Mesenchymal stem cell (in vitro differentiated cells and primary cell): ENCODE measurements around the gene DUSP8. TPM values are rescaled to one million over a fixed set of nuclear protein-coding genes. Genes with fewer than 3 reads are reported as not detected.

Source experiments
- DNase-seq: peaks from one replicate; pipeline ENCODE4 v3.0.0-alpha.2; 2013
- H2AFZ ChIP-seq: one replicate; pipeline ENCODE4 v1.6.1; 2013; ENCODE audit warnings: low read depth, mild to moderate bottlenecking, control low read depth, inconsistent platforms, low read length, moderate library complexity
- H2AK5ac ChIP-seq: 2 replicates; pipeline ENCODE4 v1.6.1; 2013; ENCODE audit warnings: low read length, moderate library complexity, mild to moderate bottlenecking, inconsistent platforms; ENCODE audit not compliant: severe bottlenecking
- H2BK120ac ChIP-seq: one replicate; pipeline ENCODE4 v1.6.1; 2013; ENCODE audit warnings: low read depth, mild to moderate bottlenecking, inconsistent platforms, low read length, moderate library complexity
- H2BK12ac ChIP-seq, 2 experiments: one replicate each; pipeline ENCODE4 v1.6.1; 2013; ENCODE audit warnings: inconsistent platforms in 2 of 2, low read length in 2 of 2, mild to moderate bottlenecking in 2 of 2, moderate library complexity in 2 of 2, control low read depth in 1 of 2
- H2BK15ac ChIP-seq: one replicate; pipeline ENCODE4 v1.6.1; 2013; ENCODE audit warnings: mild to moderate bottlenecking, low read depth, inconsistent platforms; ENCODE audit not compliant: poor library complexity, severe bottlenecking
- H2BK5ac ChIP-seq: 2 replicates; pipeline ENCODE4 v1.6.1; 2013; ENCODE audit warnings: low read depth, mild to moderate bottlenecking, low read length, control low read depth, inconsistent platforms; ENCODE audit not compliant: poor library complexity, severe bottlenecking
- H3K14ac ChIP-seq, 2 experiments: one replicate each; pipeline ENCODE4 v1.6.1; 2013; ENCODE audit warnings: inconsistent platforms in 2 of 2, low read length in 2 of 2, control low read depth in 1 of 2, mild to moderate bottlenecking in 1 of 2, moderate library complexity in 1 of 2
- H3K18ac ChIP-seq, 2 experiments: one replicate each; pipeline ENCODE4 v1.6.1; 2013; ENCODE audit warnings: inconsistent platforms in 2 of 2, low read length in 2 of 2, control low read depth in 1 of 2, low read depth in 1 of 2, mild to moderate bottlenecking in 1 of 2
- H3K23ac ChIP-seq, 2 experiments: one replicate each; pipeline ENCODE4 v1.6.1; 2013; ENCODE audit warnings: inconsistent platforms in 2 of 2, low read length in 2 of 2, mild to moderate bottlenecking in 2 of 2, moderate library complexity in 2 of 2, control low read depth in 1 of 2
- H3K27ac ChIP-seq: 2 replicates; pipeline ENCODE4 v1.5.1; 2013; ENCODE audit warnings: mild to moderate bottlenecking, moderate library complexity, low read length, control low read depth, inconsistent platforms; ENCODE audit not compliant: poor library complexity, severe bottlenecking
- H3K27me3 ChIP-seq, 2 experiments: 2 replicates each; pipeline versions ENCODE4 v1.6.1 to v1.7.0; 2013; ENCODE audit warnings: low read length in 2 of 2, mild to moderate bottlenecking in 2 of 2, moderate library complexity in 2 of 2, control low read depth in 1 of 2, inconsistent platforms in 1 of 2; ENCODE audit not compliant: control insufficient read depth in 1 of 2, insufficient read depth in 1 of 2
- H3K36me3 ChIP-seq, 2 experiments: 2 replicates each; pipeline versions ENCODE4 v1.6.1 to v1.7.0; 2013; ENCODE audit warnings: low read length in 2 of 2, control low read depth in 1 of 2, inconsistent platforms in 1 of 2, low read depth in 1 of 2, mild to moderate bottlenecking in 1 of 2; ENCODE audit not compliant: insufficient read depth in 2 of 2, control insufficient read depth in 1 of 2
- H3K4ac ChIP-seq, 2 experiments: one replicate each; pipeline ENCODE4 v1.6.1; 2013; ENCODE audit warnings: inconsistent platforms in 2 of 2, low read length in 2 of 2, mild to moderate bottlenecking in 2 of 2, moderate library complexity in 2 of 2, control low read depth in 1 of 2, low read depth in 1 of 2
- H3K4me1 ChIP-seq: 2 replicates; pipeline ENCODE4 v1.6.1; 2013; ENCODE audit warnings: low read depth, low read length, control low read depth; ENCODE audit not compliant: control insufficient read depth, insufficient read depth
- H3K4me2 ChIP-seq: 2 replicates; pipeline ENCODE4 v1.6.1; 2013; ENCODE audit warnings: low read length, mild to moderate bottlenecking, inconsistent platforms; ENCODE audit not compliant: poor library complexity, severe bottlenecking
- H3K4me3 ChIP-seq, 2 experiments: 2 replicates each; pipeline versions ENCODE4 v1.5.1 to v1.7.0; 2013; ENCODE audit warnings: low read length in 2 of 2, mild to moderate bottlenecking in 2 of 2, control low read depth in 1 of 2, low read depth in 1 of 2; ENCODE audit not compliant: insufficient read depth in 1 of 2
- H3K79me1 ChIP-seq: replicated peaks from 2 replicates; pipeline ENCODE4 v1.6.1; 2013; ENCODE audit warnings: mild to moderate bottlenecking, control low read depth, low read length, inconsistent platforms; ENCODE audit not compliant: poor library complexity, severe bottlenecking
- H3K9ac ChIP-seq: 2 replicates; pipeline ENCODE4 v1.7.0; 2013; ENCODE audit warnings: mild to moderate bottlenecking, low read length, moderate library complexity
- H3K9me3 ChIP-seq: 2 replicates; pipeline ENCODE4 v1.7.0; 2013; ENCODE audit warnings: mild to moderate bottlenecking, low read length; ENCODE audit not compliant: control insufficient read depth
- H4K8ac ChIP-seq: one replicate; pipeline ENCODE4 v1.6.1; 2013; ENCODE audit warnings: inconsistent platforms, mild to moderate bottlenecking, low read length, moderate library complexity
- H4K91ac ChIP-seq: one replicate; pipeline ENCODE4 v1.6.1; 2013; ENCODE audit warnings: mild to moderate bottlenecking, low read length, inconsistent platforms
- WGBS: methylation state at CpG from one replicate; pipeline ENCODE4 v1.1.7; 2013; ENCODE audit warnings: mixed read lengths; 5-methylcytosine and 5-hydroxymethylcytosine counted together
- polyA plus RNA-seq, 2 experiments: library from polyadenylated mRNA; stranded (reverse); fragments of 200-250 nt; gene quantifications; one replicate each; pipeline ENCODE4 v1.2.3, GENCODE V29; 2013

Gene DUSP8
- 6.2 TPM for polyA plus RNA-seq (2013, experiment 1 of 2)
- polyA plus RNA-seq (2013, experiment 2 of 2): 5.8 TPM

- Histone ChIP-seq H2AK5ac (no peak within 1 kb of the TSS), H2BK5ac (no peak within 1 kb of the TSS), H3K9ac (no peak within 1 kb of the TSS), H3K27me3 (peaks cover 26 to 65% of the 10 kb centered on the region in 2 experiments), H3K79me1 (peaks cover 12% of the 10 kb centered on the region), H3K4me3 (peak within 1 kb of the TSS in 1 of 2 experiments; percentile 70), H3K9me3 (no peaks in the 10 kb centered on the region), H3K36me3 (peaks cover 0 to 14% of the 10 kb centered on the region in 2 experiments), H3K23ac (no peak within 1 kb of the TSS), H3K18ac (peak within 1 kb of the TSS; percentile 24 to 41), H2BK12ac (no peak within 1 kb of the TSS), H2BK120ac (peak within 1 kb of the TSS; percentile 43), H3K4ac (no peak within 1 kb of the TSS), H2BK15ac (no peak within 1 kb of the TSS), H3K27ac (no peak within 1 kb of the TSS), H3K14ac (no peak within 1 kb of the TSS), H3K4me1 (peaks cover 41% of the 10 kb centered on the region), H3K4me2 (peak within 1 kb of the TSS; percentile 90), H2AFZ (no peak within 1 kb of the TSS), H4K91ac (peak within 1 kb of the TSS; percentile 47), H4K8ac (peak within 1 kb of the TSS; percentile 45)
- peak; percentile 89 for DNase-seq
- 1% methylated on average over 92 of the region's 124 CpGs for WGBS
These were observed at the start of gene DUSP8 for GRCh38 chr11:1572197-1573076. Gene DUSP8 (minus strand): TSS chr11:1572271. CDS start chr11:1565826, 6,445 bp downstream.

- H3K27me3 ChIP-seq: peaks cover 42 to 48% of the 10 kb centered on the region in 2 experiments
- no peak overlapping the region for H3K27ac ChIP-seq
- no peaks in the 10 kb centered on the region for H3K36me3 ChIP-seq
- no peak overlapping the region for H3K9ac ChIP-seq
- no peak overlapping the region for H3K23ac ChIP-seq
- peak; percentile 36 for DNase-seq
- H4K8ac ChIP-seq: no peak overlapping the region
- H3K14ac ChIP-seq: no peak overlapping the region
- no peaks in the 10 kb centered on the region for H3K4me1 ChIP-seq
- no peak overlapping the region for H2BK5ac ChIP-seq
- H2AFZ ChIP-seq: no peak overlapping the region
- WGBS: 34% methylated on average over 10 of the region's 10 CpGs
- H3K4me2 ChIP-seq: no peak overlapping the region
- no peak overlapping the region for H2BK120ac ChIP-seq
- H4K91ac ChIP-seq: no peak overlapping the region
- H2BK15ac ChIP-seq: no peak overlapping the region
- no peaks in the 10 kb centered on the region for H3K9me3 ChIP-seq
- H3K4ac ChIP-seq: no peak overlapping the region
- no peak overlapping the region for H2AK5ac ChIP-seq
- no peak overlapping the region for H3K4me3 ChIP-seq
- no peaks in the 10 kb centered on the region for H3K79me1 ChIP-seq
- H2BK12ac ChIP-seq: no peak overlapping the region
- no peak overlapping the region for H3K18ac ChIP-seq
These were observed 47.4 kb upstream of the DUSP8 start for GRCh38 chr11:1619449-1619848.

GRCh38 chr11:1618231-1618630 is 46.2 kb upstream of the DUSP8 start:
- WGBS: 90% methylated on average over 8 of the region's 10 CpGs

GRCh38 chr11:1608363-1608762 is 36.3 kb upstream of the DUSP8 start, which contains the start of gene KRTAP5-3:
Gene KRTAP5-3 (minus strand): TSS chr11:1608463. CDS start chr11:1608385, 78 bp downstream.
- no peak within 1 kb of the TSS for H3K18ac ChIP-seq
- H2AK5ac ChIP-seq: no peak within 1 kb of the TSS
- H4K8ac ChIP-seq: no peak within 1 kb of the TSS
- DNase-seq: no peak
- no peak within 1 kb of the TSS for H3K4me2 ChIP-seq
- no peaks in the 10 kb centered on the region for H3K9me3 ChIP-seq
- H3K36me3 ChIP-seq: no peaks in the 10 kb centered on the region
- H2BK5ac ChIP-seq: no peak within 1 kb of the TSS
- peaks cover 2% of the 10 kb centered on the region for H3K4me1 ChIP-seq
- H2BK12ac ChIP-seq: no peak within 1 kb of the TSS
- H2AFZ ChIP-seq: no peak within 1 kb of the TSS
- no peak within 1 kb of the TSS for H3K14ac ChIP-seq
- no peak within 1 kb of the TSS for H2BK120ac ChIP-seq
- H3K27ac ChIP-seq: no peak within 1 kb of the TSS
- H3K23ac ChIP-seq: no peak within 1 kb of the TSS
- no peak within 1 kb of the TSS for H3K4ac ChIP-seq
- no peak within 1 kb of the TSS for H2BK15ac ChIP-seq
- no peaks in the 10 kb centered on the region for H3K79me1 ChIP-seq
- H3K9ac ChIP-seq: no peak within 1 kb of the TSS
- 88% methylated on average over 2 of the region's 4 CpGs for WGBS
- H4K91ac ChIP-seq: no peak within 1 kb of the TSS
- H3K4me3 ChIP-seq: no peak within 1 kb of the TSS
- peaks cover 45 to 53% of the 10 kb centered on the region in 2 experiments for H3K27me3 ChIP-seq

More at GRCh38 chr11:1618231-1618630, 46.2 kb upstream of the DUSP8 start:
- no peak overlapping the region for H3K4me3 ChIP-seq
- no peak overlapping the region for H2AFZ ChIP-seq
- no peak overlapping the region for H4K91ac ChIP-seq
- DNase-seq: no peak
- no peak overlapping the region for H2AK5ac ChIP-seq
- H3K4me1 ChIP-seq: no peaks in the 10 kb centered on the region
- no peak overlapping the region for H3K27ac ChIP-seq
- H2BK120ac ChIP-seq: no peak overlapping the region
- H4K8ac ChIP-seq: no peak overlapping the region
- no peak overlapping the region for H2BK15ac ChIP-seq
- H3K18ac ChIP-seq: no peak overlapping the region
- H3K79me1 ChIP-seq: no peaks in the 10 kb centered on the region
- no peak overlapping the region for H2BK12ac ChIP-seq
- no peak overlapping the region for H2BK5ac ChIP-seq
- no peak overlapping the region for H3K9ac ChIP-seq
- H3K9me3 ChIP-seq: no peaks in the 10 kb centered on the region
- H3K27me3 ChIP-seq: peaks cover 38 to 51% of the 10 kb centered on the region in 2 experiments
- H3K23ac ChIP-seq: no peak overlapping the region
- H3K4ac ChIP-seq: no peak overlapping the region
- H3K36me3 ChIP-seq: no peaks in the 10 kb centered on the region
- H3K14ac ChIP-seq: no peak overlapping the region
- no peak overlapping the region for H3K4me2 ChIP-seq
